ENCODE data around the gene CNTN4. TPM values are rescaled to one million over a fixed set of nuclear protein-coding genes. Genes with fewer than 3 reads are reported as not detected.

The CNTN4 gene
- total and polyA plus RNA-seq, 2 donors (not counting 3 experiments of a cell fraction or from before 2014, with no cell fraction given), result not detected

GRCh38 chr3:2921452-2921851 lies 822.8 kb downstream of the CNTN4 start:
- Histone ChIP-seq H3K4me1 (ENCODE audit: control insufficient read depth, extremely low read depth, insufficient read depth, low read length) (no peaks in the 10 kb centered on the region), H3K9ac (replicated peaks; ENCODE audit: extremely low read depth, insufficient read depth, low read length) (no peak overlapping the region), H3K79me2 (ENCODE audit: control insufficient read depth, insufficient read depth, low read length) (no peaks in the 10 kb centered on the region), H3K27me3 (ENCODE audit: control insufficient read depth in 2 of 2, insufficient read depth in 2 of 2, low read length in 2 of 2) (no peaks in the 10 kb centered on the region), H3K4me2 (ENCODE audit: insufficient read depth, low read length) (no peak overlapping the region), H3K36me3 (ENCODE audit: control insufficient read depth in 2 of 2, extremely low read depth in 1 of 2, insufficient read depth in 2 of 2, low read length in 2 of 2) (no peaks in the 10 kb centered on the region), H3K9me3 (replicated peaks; ENCODE audit: control insufficient read depth, insufficient read depth, low read length) (no peaks in the 10 kb centered on the region), H3K27ac (ENCODE audit: insufficient read depth, low read depth, low read length) (no peak overlapping the region), H2AFZ (ENCODE audit: low read depth, low read length) (no peak overlapping the region), H3K4me3 (replicated peaks in 1 of 3; ENCODE audit: insufficient read depth in 1 of 3, low read depth in 1 of 3, low read length in 3 of 3) (no peak overlapping the region), H3K9me1 (replicated peaks; ENCODE audit: control insufficient read depth, extremely low read depth, insufficient read depth, low read length) (no peaks in the 10 kb centered on the region), H4K20me1 (replicated peaks; ENCODE audit: control insufficient read depth, extremely low read depth, insufficient read depth, low read length) (no peaks in the 10 kb centered on the region)
- dilution Hi-C loops (cut with MboI; ENCODE audit: extremely low pct_ligation_motif_present, low sequenced_read_pairs) (no loop called here), intact Hi-C loops (cut with micrococcal nuclease) (no loop called here)
- TF ChIP-seq CTCF (IDR thresholded peaks at IDR 0.05; ENCODE audit: extremely low read depth in 1 of 2, insufficient read depth in 1 of 2, low read depth in 1 of 2, low read length in 2 of 2) (no peak), POLR2A (IDR thresholded peaks at IDR 0.05; ENCODE audit: low read depth, low read length) (no peak), MAX (IDR thresholded peaks at IDR 0.05; ENCODE audit: insufficient read depth, insufficient read length) (no peak), FOS (IDR thresholded peaks at IDR 0.05; ENCODE audit: borderline replicate concordance, insufficient read depth, low read length) (no peak), MYC (IDR thresholded peaks at IDR 0.05; ENCODE audit: low read depth, low read length) (no peak), JUN (IDR thresholded peaks at IDR 0.05; ENCODE audit: borderline replicate concordance, insufficient read depth, insufficient read length, low read depth) (no peak), GATA2 (IDR thresholded peaks at IDR 0.05; ENCODE audit: insufficient read depth, insufficient read length, low read depth, low read length) (no peak), POLR2AphosphoS5 (IDR thresholded peaks at IDR 0.05; ENCODE audit: insufficient read depth, low read depth, low read length) (no peak), EZH2 (IDR thresholded peaks at IDR 0.05; ENCODE audit: borderline replicate concordance, low read depth, low read length, severe bottlenecking) (no peak)
- POLR2A ChIA-PET, result no interaction called here
- CTCF ChIA-PET, result no interaction called here
- DNase-seq (ENCODE audit: low read depth, low spot score), result no peak
- no TSS peak for BruUV-seq (replicated peaks)
- FAIRE-seq, result no peak

Measured in endothelial cell of umbilical vein (primary cell).